K562 (cell line): ENCODE data around the gene GATA2. TPM values are rescaled to one million over a fixed set of nuclear protein-coding genes. Genes with fewer than 3 reads are reported as not detected.

Experiments used
- ARID2 ChIP-seq: fragments of 450-650 bp; IDR thresholded peaks from 2 replicates; pipeline ENCODE4 v1.6.1; 2017; ENCODE audit warnings: antibody characterized with exemption, mild to moderate bottlenecking
- ASH1L ChIP-seq: fragments of 450-650 bp; IDR thresholded peaks from 2 replicates; pipeline ENCODE4 v1.6.1; 2018; ENCODE audit warnings: borderline replicate concordance, mild to moderate bottlenecking, low read depth; ENCODE audit not compliant: partially characterized antibody
- BRCA1 ChIP-seq, 2 experiments: fragments of 450-650 bp in 1 of 2; sonication (generic) in 1 of 2; formaldehyde crosslinking in 1 of 2; IDR thresholded peaks; 2 replicates each; pipeline versions ENCODE4 v1.5.0 to v1.6.1; 2017 to 2020; ENCODE audit warnings: mild to moderate bottlenecking in 1 of 2, missing genetic modification reagents in 1 of 2
- CBFB ChIP-seq: sonication (generic); formaldehyde crosslinking; IDR thresholded peaks from 2 replicates; pipeline ENCODE4 v1.4.0; 2020; ENCODE audit warnings: mild to moderate bottlenecking, missing genetic modification reagents
- CHCHD3 ChIP-seq: fragments of 250-450 bp; sonication (Bioruptor Pico); IDR thresholded peaks from 2 replicates; pipeline ENCODE4 v2.1.2; 2022; ENCODE audit warnings: mild to moderate bottlenecking
- CREBBP ChIP-seq: IDR thresholded peaks from one replicate; pipeline ENCODE4 v1.6.1; 2012; ENCODE audit warnings: low read depth, mild to moderate bottlenecking, control low read depth, inconsistent platforms, low read length
- FOXJ2 ChIP-seq: fragments of 200-800 bp; sonication (Bioruptor generic); IDR thresholded peaks from 2 replicates; pipeline ENCODE4 v1.6.1; 2016; ENCODE audit warnings: missing genetic modification characterization, missing compliant biosample characterization
- PBX2 ChIP-seq, 2 experiments: IDR thresholded peaks in 1 of 2; conservative IDR thresholded peaks in 1 of 2; 2 replicates each; pipeline ENCODE4 v1.6.1; 2016; ENCODE audit warnings: low read depth in 2 of 2, mild to moderate bottlenecking in 1 of 2, missing compliant biosample characterization in 1 of 2, missing genetic modification characterization in 1 of 2, moderate library complexity in 1 of 2
- PML ChIP-seq: IDR thresholded peaks from 2 replicates; pipeline ENCODE4 v1.6.1; 2012; ENCODE audit warnings: low read length, inconsistent platforms
- POLR2AphosphoS2 ChIP-seq: IDR thresholded peaks from 2 replicates; pipeline ENCODE4 v1.6.1; 2012; ENCODE audit warnings: low read length, improper control_type of control experiment
- POLR3A ChIP-seq: IDR thresholded peaks from 2 replicates; pipeline ENCODE4 v1.6.1; 2011; ENCODE audit warnings: borderline replicate concordance, mild to moderate bottlenecking, moderate library complexity; ENCODE audit not compliant: insufficient read length, insufficient read depth; ENCODE audit errors: extremely low read depth
- PTBP1 ChIP-seq: fragments of 200-400 bp; formaldehyde crosslinking; IDR thresholded peaks from 2 replicates; pipeline ENCODE4 v1.6.1; 2017; ENCODE audit warnings: low read depth, low read length
- RBBP5 ChIP-seq: fragments of 200-600 bp; sonication (generic); IDR thresholded peaks from 2 replicates; pipeline ENCODE4 v1.6.1; 2012; ENCODE audit warnings: borderline replicate concordance, mild to moderate bottlenecking, low read length, control low read depth, inconsistent platforms; ENCODE audit not compliant: insufficient read depth, poor library complexity, severe bottlenecking
- RBM22 ChIP-seq: fragments of 200-400 bp; formaldehyde crosslinking; IDR thresholded peaks from 2 replicates; pipeline ENCODE4 v1.6.1; 2018; ENCODE audit warnings: low read length, low read depth; ENCODE audit not compliant: poor library complexity, severe bottlenecking
- RBM25 ChIP-seq: fragments of 200-400 bp; formaldehyde crosslinking; IDR thresholded peaks from 2 replicates; pipeline ENCODE4 v1.6.1; 2018; ENCODE audit warnings: low read length, low read depth, moderate library complexity; ENCODE audit not compliant: severe bottlenecking
- RCOR1 ChIP-seq, 2 experiments: IDR thresholded peaks; 2 replicates each; pipeline ENCODE4 v1.6.1; 2012; ENCODE audit warnings: low read depth in 2 of 2, low read length in 2 of 2, borderline replicate concordance in 1 of 2, improper control_type of control experiment in 1 of 2
- RUNX1 ChIP-seq: sonication (generic); IDR thresholded peaks from 2 replicates; pipeline ENCODE4 v1.6.1; 2016; ENCODE audit warnings: antibody characterized with exemption, low read depth
- SMAD3 ChIP-seq: fragments of 450-650 bp; formaldehyde crosslinking; conservative IDR thresholded peaks from 2 replicates; pipeline ENCODE4 v1.4.0; 2020; ENCODE audit warnings: mild to moderate bottlenecking
- SRSF7 ChIP-seq: fragments of 200-400 bp; formaldehyde crosslinking; optimal IDR thresholded peaks from 2 replicates; pipeline ENCODE3; 2017; ENCODE audit warnings: mild to moderate bottlenecking, low read depth, low read length
- STAG1 ChIP-seq: sonication (generic); formaldehyde crosslinking; IDR thresholded peaks from 2 replicates; pipeline ENCODE4 v1.5.0; 2020; ENCODE audit warnings: missing genetic modification reagents, borderline replicate concordance
- THAP7 ChIP-seq: fragments of 250-450 bp; sonication (Bioruptor Pico); IDR thresholded peaks from 2 replicates; pipeline ENCODE4 v1.5.0; 2021
- ZNF282 ChIP-seq: sonication (generic); formaldehyde crosslinking; IDR thresholded peaks from 2 replicates; pipeline ENCODE4 v1.8.1; 2023; ENCODE audit warnings: missing genetic modification reagents
- ZNF644 ChIP-seq: fragments of 200-800 bp; sonication (Bioruptor generic); IDR thresholded peaks from 2 replicates; pipeline ENCODE4 v1.6.1; 2016; ENCODE audit warnings: low read depth, missing genetic modification characterization, missing compliant biosample characterization
- polyA plus RNA-seq, 8 experiments: library from polyadenylated mRNA; depleted of rRNA in 4 of 8; stranded (reverse) in 5 of 8; unstranded in 3 of 8; fragments of >200 nt; fragmentation: Nextera tagmentation in 2 of 8; fragmentation: Illumina TruSeq in 1 of 8; extraction: Ambion mirVana in 2 of 8; extraction: Trizol in 1 of 8; gene quantifications; 2 replicates each; pipeline versions ENCODE4 v1.2.1 to v1.2.3, GENCODE V29; 2011 to 2014; ENCODE audit warnings: inconsistent platforms in 1 of 8, missing spikeins in 1 of 8
- total RNA-seq, 7 experiments: library from RNA; depleted of rRNA in 6 of 7; stranded (reverse); fragments of >200 nt in 6 of 7; fragmentation: Illumina TruSeq in 2 of 7; extraction: Trizol in 2 of 7; gene quantifications; 2 replicates each; pipeline versions ENCODE4 v1.2.1 to v1.2.3, GENCODE V29; 2011 to 2021; ENCODE audit warnings: low replicate concordance in 1 of 7

GATA2 gene
- total and polyA plus RNA-seq, 9 of the 15 experiments (the other 6 are each of a cell fraction or from before 2014, with no cell fraction given): 8.5 to 218 (median 50.8) TPM

GRCh38 chr3:128497305-128498126, 4.5 kb upstream of the GATA2 start (continued):
- TF ChIP-seq SRSF7 (no peak), RCOR1 (IDR thresholded peaks at IDR 0.05; ENCODE audit: borderline replicate concordance in 1 of 2, low read depth in 2 of 2, low read length in 2 of 2) (0 out of 4 replicates have a peak, but pooled peaks of 1 of the 2 experiments have one; percentile 3), SMAD3 (CRISPR knock-in tag) (no peak), PBX2 (CRISPR knock-in tag; IDR thresholded peaks at IDR 0.05; ENCODE audit: low read depth) (no peak), PBX2 (tag; conservative IDR thresholded peaks at IDR 0.05; ENCODE audit: low read depth) (no peak), CHCHD3 (CRISPR knock-in tag) (no peak), POLR3A (no peak), ZNF282 (CRISPR knock-in tag) (no peak), CREBBP (no peak), POLR2AphosphoS2 (peak; percentile 34; the same call in 1 of the 2 replicates), FOXJ2 (tag) (peak; percentile 32; the same call in 1 of the 2 replicates), RUNX1 (0 out of 2 replicates have a peak, but pooled peaks have one; percentile 30), RBM22 (peak; percentile 69), BRCA1 (IDR thresholded peaks at IDR 0.05) (no peak), BRCA1 (CRISPR knock-in tag; IDR thresholded peaks at IDR 0.05) (no peak), ASH1L (no peak), CBFB (CRISPR knock-in tag) (peak; percentile 21; the same call in 1 of the 2 replicates), PTBP1 (no peak), PML (0 out of 2 replicates have a peak, but pooled peaks have one; percentile 33), RBBP5 (peak; percentile 46), ZNF644 (no peak), RBM25 (no peak), THAP7 (CRISPR knock-in tag) (no peak), STAG1 (CRISPR knock-in tag) (no peak), ARID2 (no peak)
